GM19467 (cell line): ENCODE measurements around the gene OCA2.
"Not testable (repeated sequence)": the region's sequence is repeated elsewhere in the genome, so short reads cannot be mapped to it uniquely, and the experiment has no call there.

ENCODE experiments used
- ATAC-seq: cut with Tn5 transposase; IDR thresholded peaks from one replicate; pipeline ENCODE4 v1.9.1; 2021; ENCODE audit warnings: mild to moderate bottlenecking, moderate library complexity; ENCODE audit not compliant: unreplicated experiment

Gene OCA2

DNA sequence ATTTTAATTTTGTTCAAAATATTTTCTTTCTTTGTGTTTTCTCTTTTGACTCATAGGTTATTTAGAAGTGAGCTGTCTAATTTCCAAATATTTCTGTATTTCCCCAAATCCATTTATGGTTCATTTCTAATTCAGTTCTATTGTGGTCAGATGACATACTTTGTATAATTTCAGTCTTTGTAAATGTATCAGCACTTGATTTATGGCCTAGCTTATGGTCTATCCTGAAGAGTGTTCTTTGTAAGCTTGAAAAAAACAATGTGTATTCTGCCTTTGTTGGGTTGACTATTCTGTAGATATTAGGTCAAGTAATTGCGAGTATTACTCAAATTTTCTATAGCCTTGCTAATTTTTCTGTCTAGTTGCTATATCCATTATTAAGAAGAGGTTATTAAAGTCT lies 311.2 kb downstream of the OCA2 start:
- ATAC-seq: no peak

GRCh38 chr15:27784107-27784506 lies 315.0 kb downstream of the OCA2 start:
- ATAC-seq: no peak

- no peak for ATAC-seq
Observed at GRCh38 chr15:27783678-27784077, 315.4 kb downstream of the OCA2 start.

DNA sequence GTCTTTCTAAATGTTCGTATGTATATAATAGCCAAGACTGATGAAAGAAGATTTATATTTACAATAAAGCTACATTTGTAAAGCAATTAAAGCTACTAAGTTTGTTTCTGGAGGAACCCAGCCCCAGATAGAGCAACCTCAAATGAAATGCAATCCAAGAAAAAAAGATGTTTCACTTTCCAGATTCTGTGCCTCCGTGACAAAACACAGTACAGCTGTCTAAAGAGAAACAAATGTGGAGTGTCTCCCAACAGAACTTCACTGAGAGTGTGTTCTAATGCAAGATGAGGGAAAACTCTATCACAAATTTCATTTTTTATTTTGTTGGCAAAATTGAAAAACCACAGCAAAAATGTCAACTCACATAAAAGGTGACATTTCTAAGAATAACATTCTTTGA lies 317.0 kb downstream of the OCA2 start:
- ATAC-seq: no peak

- ATAC-seq: no peak
Observed at GRCh38 chr15:27776501-27776900, 322.6 kb downstream of the OCA2 start.

GRCh38 chr15:27774638-27775037 lies 324.5 kb downstream of the OCA2 start:
- no peak for ATAC-seq

DNA sequence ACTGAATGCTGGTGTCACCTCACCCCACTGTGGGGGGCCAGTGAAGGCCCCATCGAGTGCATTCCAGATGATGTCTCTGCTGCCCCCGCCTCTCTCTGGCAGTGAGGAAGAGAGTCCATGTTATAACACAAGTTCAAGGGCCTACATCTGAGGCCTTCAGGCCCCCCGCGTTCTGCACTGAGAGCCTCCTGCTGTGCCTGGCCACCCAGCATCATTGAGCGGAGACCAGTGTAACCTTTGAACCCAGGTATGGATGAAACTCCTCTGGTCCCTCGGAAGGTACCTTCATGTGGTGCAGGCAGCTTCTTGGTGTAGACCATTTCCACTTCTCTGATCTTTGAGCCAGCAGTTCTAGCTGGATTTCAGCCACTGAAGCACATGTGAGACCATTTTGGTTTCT lies 324.9 kb downstream of the OCA2 start:
- no peak for ATAC-seq

GRCh38 chr15:27771892-27772291 lies 327.2 kb downstream of the OCA2 start:
- ATAC-seq: no peak

GRCh38 chr15:27770769-27771554 lies 328.2 kb downstream of the OCA2 start:
- ATAC-seq: no peak

DNA sequence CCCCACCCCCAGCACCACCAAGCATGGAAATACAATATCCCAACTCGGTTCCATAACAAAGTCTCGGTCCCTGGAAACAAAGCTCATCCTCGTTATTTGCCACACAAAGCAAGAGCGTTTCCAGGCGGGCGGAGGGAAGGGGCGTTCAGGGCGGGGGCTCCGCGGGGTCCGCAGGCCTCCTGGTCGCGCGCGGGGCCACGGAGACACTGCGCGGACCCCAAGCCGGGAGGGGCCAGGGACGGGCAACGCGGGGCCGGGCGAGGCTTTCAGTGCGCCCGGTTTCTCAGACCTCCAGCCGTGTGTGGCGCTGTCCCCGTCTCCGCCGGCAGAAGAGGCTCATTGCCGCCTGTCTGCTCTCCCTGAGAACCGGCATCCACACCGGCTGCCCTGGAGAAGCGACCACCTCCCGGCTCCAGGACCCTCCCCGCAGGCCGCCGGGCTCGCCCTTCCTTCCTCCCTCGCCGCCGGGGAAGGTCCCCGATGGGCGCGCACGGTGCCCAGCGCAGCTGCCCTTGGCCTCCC lies 329.0 kb downstream of the OCA2 start:
- no peak for ATAC-seq

- ATAC-seq: no peak
Observed at GRCh38 chr15:27769652-27770051, 329.5 kb downstream of the OCA2 start.

DNA sequence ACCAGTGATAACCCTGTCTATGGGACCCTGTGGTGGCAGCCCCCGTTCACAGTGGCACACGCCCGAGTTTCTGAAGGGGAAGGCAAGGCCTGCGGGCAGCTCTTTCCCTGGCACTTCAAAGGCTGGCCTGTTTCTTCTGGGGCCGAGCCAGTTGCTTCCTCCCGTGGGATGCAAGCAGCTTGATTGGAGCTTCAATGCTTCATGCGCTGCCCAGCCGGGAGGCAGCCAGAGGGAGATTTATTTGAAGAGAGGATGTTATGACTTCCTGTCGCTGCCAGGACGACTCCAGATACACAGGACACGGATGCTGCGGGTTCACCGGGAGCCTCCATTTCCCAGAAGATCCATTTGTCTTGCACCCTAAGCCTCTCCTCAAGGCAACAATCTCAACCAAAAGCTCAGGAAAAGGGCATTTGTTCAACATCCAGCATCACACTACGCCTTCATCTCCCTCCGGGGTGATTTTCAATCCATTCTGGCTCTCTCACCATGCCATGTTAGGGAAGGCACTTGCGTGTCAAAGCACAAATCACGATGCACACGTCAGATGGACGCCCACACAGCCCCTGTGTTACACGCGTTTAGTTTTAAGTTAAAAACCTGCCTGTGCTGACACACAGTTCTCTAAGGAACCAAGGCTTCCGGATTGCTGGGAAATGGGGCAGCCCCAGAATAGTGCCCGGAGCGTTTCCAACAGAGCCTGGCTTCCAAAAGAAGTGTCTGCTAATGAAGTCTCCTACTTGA lies 330.2 kb downstream of the OCA2 start:
- ATAC-seq: no peak

DNA sequence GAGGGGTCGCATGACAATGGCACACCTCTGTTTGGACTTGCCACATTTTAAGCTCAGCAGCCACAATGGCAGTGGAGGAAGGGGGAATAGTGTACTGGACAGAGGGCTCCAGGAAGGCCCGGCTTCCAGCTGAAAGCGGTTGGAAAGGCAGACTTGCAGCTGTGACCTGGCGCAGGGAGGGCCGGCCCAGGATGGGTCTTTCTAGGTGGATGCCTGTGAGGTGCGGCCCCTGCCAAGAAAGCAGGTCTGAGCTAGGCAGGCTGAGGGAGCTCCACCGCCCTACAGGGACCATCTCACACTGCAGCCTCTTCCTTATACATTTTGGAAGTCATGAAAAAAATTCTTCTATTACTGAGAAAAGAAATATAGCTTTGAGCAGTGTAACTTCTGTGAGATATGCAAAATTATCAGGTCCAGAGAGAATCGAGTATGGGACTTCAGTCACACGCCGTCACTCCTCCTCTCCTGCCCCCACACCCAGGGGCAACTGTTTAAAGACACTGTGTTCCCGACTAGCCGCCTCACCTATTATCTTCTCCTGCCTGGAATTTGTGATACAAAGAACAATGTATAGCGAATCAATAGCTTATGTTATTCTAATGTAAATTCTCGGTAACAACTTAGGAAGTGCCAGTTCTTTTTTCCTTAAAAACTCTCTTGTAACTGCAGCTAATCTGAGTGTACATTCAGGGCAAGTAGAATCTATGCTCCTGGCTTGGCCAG lies 331.0 kb downstream of the OCA2 start:
- no peak for ATAC-seq

DNA sequence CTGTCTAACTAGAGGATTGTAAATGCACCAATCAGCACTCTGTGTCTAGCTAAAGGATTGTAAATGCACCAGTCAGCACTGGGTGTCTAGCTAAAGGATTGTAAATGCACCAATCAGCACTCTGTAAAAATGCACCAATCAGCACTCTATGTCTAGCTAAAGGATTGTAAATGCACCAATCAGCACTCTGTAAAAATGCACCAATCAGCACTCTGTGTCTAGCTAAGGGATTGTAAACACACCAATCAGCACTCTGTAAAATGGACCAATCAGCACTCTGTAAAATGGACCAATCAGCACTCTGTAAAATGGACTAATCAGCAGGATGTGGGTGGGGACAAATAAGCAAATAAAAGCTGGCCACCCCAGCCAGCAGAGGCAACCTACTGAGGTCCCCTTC lies 331.7 kb downstream of the OCA2 start:
- ATAC-seq: not testable (repeated sequence)

- ATAC-seq: no peak
Observed at GRCh38 chr15:27764339-27764738, 334.8 kb downstream of the OCA2 start.

DNA sequence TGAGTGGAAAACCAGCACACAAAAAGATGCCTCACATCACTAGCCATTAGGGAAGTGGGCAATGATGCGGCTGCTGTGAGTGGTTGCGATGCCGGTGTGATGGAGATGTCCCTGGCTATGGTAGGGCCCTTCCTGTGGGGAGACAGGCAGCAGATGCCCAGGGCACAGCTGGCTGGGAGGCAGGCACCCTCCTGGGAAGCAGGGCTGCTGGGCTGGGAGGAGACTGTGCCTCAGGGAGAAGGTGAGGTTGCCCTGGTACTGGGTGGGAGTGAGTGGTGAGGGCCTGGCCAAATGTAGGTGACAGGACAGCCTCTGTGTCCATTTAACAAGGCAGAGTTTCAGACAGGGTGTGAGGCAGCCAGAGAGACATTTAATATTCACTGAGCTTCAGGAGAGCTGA lies 335.6 kb downstream of the OCA2 start:
- no peak for ATAC-seq

DNA sequence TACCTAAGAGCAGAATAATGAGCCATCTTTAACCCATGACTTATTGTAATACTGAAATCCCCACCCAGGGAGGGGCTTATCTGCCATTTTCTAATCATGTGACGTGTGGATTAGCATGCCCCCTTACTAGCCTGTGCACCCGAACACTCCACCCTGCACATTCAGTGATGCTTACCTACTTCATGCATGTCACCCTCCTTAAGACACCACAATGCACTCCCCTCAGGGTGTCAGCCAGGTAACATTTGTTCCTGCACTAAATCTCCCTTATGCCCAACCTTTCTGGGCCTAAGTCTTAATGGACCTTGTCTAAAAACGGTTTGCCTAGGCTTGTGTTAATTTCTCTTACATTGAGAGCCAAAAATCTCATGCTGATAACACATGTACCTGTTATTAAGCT lies 336.6 kb downstream of the OCA2 start:
- no peak for ATAC-seq

DNA sequence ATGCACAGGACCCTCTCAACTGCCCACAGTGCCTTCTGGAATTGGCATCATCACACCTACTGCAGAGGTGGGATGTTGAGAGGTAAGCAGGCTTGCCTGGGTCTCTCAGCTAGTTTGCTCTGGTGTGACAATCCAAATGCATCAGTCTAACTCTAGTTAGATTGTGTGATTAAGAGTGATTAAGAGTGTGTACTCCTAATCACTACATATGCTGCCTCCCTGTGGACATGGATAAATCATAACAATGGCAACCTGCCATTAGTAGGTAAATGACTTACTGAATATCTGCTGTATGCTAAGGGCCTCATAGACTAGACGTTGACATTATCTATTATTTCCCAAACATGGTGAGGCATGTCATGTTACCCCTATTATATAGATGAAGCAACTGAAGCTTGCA lies 342.1 kb downstream of the OCA2 start:
- ATAC-seq: no peak

DNA sequence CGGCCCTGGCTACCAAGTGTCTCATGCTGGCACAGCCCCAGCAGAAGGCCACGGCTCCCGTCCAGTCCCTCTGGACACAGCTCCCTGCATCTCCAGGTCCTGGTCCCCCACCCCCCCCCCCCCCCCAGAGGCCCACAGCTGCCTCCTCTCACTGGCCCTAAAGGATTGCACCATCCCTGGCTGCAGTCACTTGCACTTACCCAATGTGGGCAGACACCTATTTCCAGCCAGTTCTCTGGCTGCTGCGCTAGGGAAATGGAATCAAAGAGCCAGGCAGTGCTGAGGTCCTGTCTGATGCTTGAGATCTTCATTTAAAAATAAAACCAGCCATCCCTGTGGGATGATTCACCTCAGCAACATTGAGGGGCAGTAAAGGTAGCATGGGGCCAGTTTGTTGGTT lies 346.4 kb downstream of the OCA2 start:
- no peak for ATAC-seq

GRCh38 chr15:27747997-27748396 lies 351.1 kb downstream of the OCA2 start:
- no peak for ATAC-seq

GRCh38 chr15:27746401-27746955 lies 352.6 kb downstream of the OCA2 start:
- no peak for ATAC-seq
